Endothelial cell of umbilical vein (primary cell): ENCODE results near the gene EIF2AK3. TPM values are rescaled to one million over a fixed set of nuclear protein-coding genes. Genes with fewer than 3 reads are reported as not detected.
A peak's percentile ranks its signal among the peaks of the same experiment; 100 is the strongest.

ENCODE experiments used
- BruUV-seq: library from RNA; stranded (reverse); fragments of 400-500 nt; replicated peaks from 2 replicates; lab custom pipeline; 2021; lab: Mats Ljungman, UMichigan
- CTCF ChIA-PET: fragments of 300-600, 350-600 bp; sonication (Branson Sonifier 250); formaldehyde crosslinking; loops from one replicate; lab custom pipeline; 2021; ENCODE audit warnings: antibody characterized with exemption, inconsistent platforms; lab: Charles Lee
- POLR2A ChIA-PET: fragments of 300-600, 350-600 bp; sonication (Branson Sonifier 250); formaldehyde crosslinking; loops from one replicate; lab custom pipeline; 2021; ENCODE audit warnings: antibody characterized with exemption, inconsistent platforms; lab: Charles Lee
- DNase-seq: peaks from one replicate; pipeline ENCODE4 v3.0.0-alpha.2; 2011; ENCODE audit warnings: low read depth, low spot score
- FAIRE-seq: peaks from 2 replicates; lab custom pipeline; 2011; peaks lifted over from hg19 to GRCh38; lab: Jason Lieb, UNC
- H2AFZ ChIP-seq: 2 replicates; pipeline ENCODE4 v1.6.0; 2012; ENCODE audit warnings: low read depth, low read length, control low read depth, inconsistent platforms
- H3K27ac ChIP-seq: 2 replicates; pipeline ENCODE4 v1.5.1; 2011; ENCODE audit warnings: low read depth, mild to moderate bottlenecking, control low read depth, low read length, moderate library complexity; ENCODE audit not compliant: insufficient read depth
- H3K27me3 ChIP-seq, 2 experiments: 2 replicates each; pipeline versions ENCODE4 v1.6.0 to v1.6.1; 2011; ENCODE audit warnings: low read length in 2 of 2, mixed read lengths in 1 of 2; ENCODE audit not compliant: control insufficient read depth in 2 of 2, insufficient read depth in 2 of 2
- H3K36me3 ChIP-seq, 2 experiments: 2 replicates in 1 of 2; 3 replicates in 1 of 2; pipeline ENCODE4 v1.5.1; 2011; ENCODE audit warnings: low read length in 2 of 2, mild to moderate bottlenecking in 1 of 2, moderate library complexity in 1 of 2; ENCODE audit not compliant: control insufficient read depth in 2 of 2, insufficient read depth in 2 of 2; ENCODE audit errors: extremely low read depth in 1 of 2
- H3K4me1 ChIP-seq: 3 replicates; pipeline ENCODE4 v1.5.1; 2011; ENCODE audit warnings: mild to moderate bottlenecking, low read length; ENCODE audit not compliant: control insufficient read depth, insufficient read depth; ENCODE audit errors: extremely low read depth
- H3K4me2 ChIP-seq: 2 replicates; pipeline ENCODE4 v1.6.1; 2011; ENCODE audit warnings: low read length, control low read depth, mixed read lengths; ENCODE audit not compliant: insufficient read depth
- H3K4me3 ChIP-seq, 3 experiments: fragments of 200-600 bp in 1 of 3; sonication (generic), shearing (Covaris generic) in 1 of 3; replicated peaks in 1 of 3; 2 replicates each; pipeline ENCODE4 v1.5.1; 2011 to 2016; ENCODE audit warnings: control low read depth in 3 of 3, low read length in 3 of 3, mild to moderate bottlenecking in 2 of 3, inconsistent platforms in 1 of 3, low read depth in 1 of 3, moderate library complexity in 1 of 3; ENCODE audit not compliant: insufficient read depth in 1 of 3
- H3K79me2 ChIP-seq: 2 replicates; pipeline ENCODE4 v1.6.0; 2012; ENCODE audit warnings: low read length, inconsistent platforms; ENCODE audit not compliant: control insufficient read depth, insufficient read depth
- H3K9ac ChIP-seq: replicated peaks from 2 replicates; pipeline ENCODE3; 2011; ENCODE audit warnings: low read length, control low read depth; ENCODE audit not compliant: insufficient read depth; ENCODE audit errors: extremely low read depth
- H3K9me1 ChIP-seq: replicated peaks from 3 replicates; pipeline ENCODE4 v1.6.0; 2011; ENCODE audit warnings: mild to moderate bottlenecking, low read length; ENCODE audit not compliant: control insufficient read depth, insufficient read depth; ENCODE audit errors: extremely low read depth
- H3K9me3 ChIP-seq: replicated peaks from 2 replicates; pipeline ENCODE4 v1.5.1; 2012; ENCODE audit warnings: low read length, inconsistent platforms; ENCODE audit not compliant: control insufficient read depth, insufficient read depth
- H4K20me1 ChIP-seq: replicated peaks from 2 replicates; pipeline ENCODE3; 2011; ENCODE audit warnings: mild to moderate bottlenecking, low read length; ENCODE audit not compliant: control insufficient read depth, insufficient read depth; ENCODE audit errors: extremely low read depth
- FOS ChIP-seq: IDR thresholded peaks from 2 replicates; pipeline ENCODE4 v1.6.1; 2011; ENCODE audit warnings: mild to moderate bottlenecking, low read length, moderate library complexity, borderline replicate concordance; ENCODE audit not compliant: insufficient read depth
- GATA2 ChIP-seq: IDR thresholded peaks from 2 replicates; pipeline ENCODE4 v1.7.0; 2011; ENCODE audit warnings: low read depth, mild to moderate bottlenecking, moderate library complexity, mixed read lengths, low read length; ENCODE audit not compliant: insufficient read length, insufficient read depth
- MAX ChIP-seq: IDR thresholded peaks from 2 replicates; pipeline ENCODE4 v1.6.1; 2011; ENCODE audit not compliant: insufficient read depth, insufficient read length
- POLR2A ChIP-seq: IDR thresholded peaks from 2 replicates; pipeline ENCODE4 v1.6.1; 2012; ENCODE audit warnings: low read depth, mild to moderate bottlenecking, control low read depth, low read length
- POLR2AphosphoS5 ChIP-seq: IDR thresholded peaks from 2 replicates; pipeline ENCODE4 v1.6.1; 2012; ENCODE audit warnings: low read depth, mild to moderate bottlenecking, control low read depth, low read length, moderate library complexity; ENCODE audit not compliant: insufficient read depth
- dilution Hi-C: fragments of 300-500 bp; cut with MboI; formaldehyde crosslinking; loops from one replicate; pipeline ENCODE4 v1.15.0; 2019; ENCODE audit warnings: low sequenced_read_pairs; ENCODE audit not compliant: extremely low pct_ligation_motif_present
- intact Hi-C: fragments of 100-400 bp; cut with micrococcal nuclease; formaldehyde crosslinking; loops from one replicate; pipeline ENCODE4 v1.10.0; 2022
- polyA plus RNA-seq, 4 experiments: library from polyadenylated mRNA; depleted of rRNA in 3 of 4; stranded (reverse) in 3 of 4; unstranded in 1 of 4; fragments of >200 nt; gene quantifications; 2 replicates each; pipeline versions ENCODE4 v1.2.1 to v1.2.3, GENCODE V29; 2011 to 2012; ENCODE audit warnings: missing spikeins in 1 of 4
- total RNA-seq: library from RNA; stranded (reverse); gene quantifications from 2 replicates; pipeline ENCODE4 v1.2.3, GENCODE V29; 2021

Gene EIF2AK3
- total and polyA plus RNA-seq, 2 donors (not counting 3 experiments of a cell fraction or from before 2014, with no cell fraction given) = 5.3 to 17.3 TPM

GRCh38 chr2:88627856-88628570, 749 bp upstream of the EIF2AK3 start:
- no peak for FAIRE-seq
- TSS peak; percentile 72 for BruUV-seq
- Histone ChIP-seq H3K36me3 (no peaks in the 10 kb centered on the region), H3K79me2 (peaks cover 26% of the 10 kb centered on the region), H3K4me3 (peak overlapping the region in 2 of 3 experiments; percentile 61 to 74), H3K9ac (peak overlapping the region; percentile 94), H3K27me3 (peaks cover 2 to 5% of the 10 kb centered on the region in 2 experiments), H4K20me1 (peaks cover 3% of the 10 kb centered on the region), H3K9me3 (no peaks in the 10 kb centered on the region), H3K4me2 (peak overlapping the region; percentile 88), H2AFZ (peak overlapping the region; percentile 61), H3K27ac (peak overlapping the region; percentile 95), H3K4me1 (peaks cover 24% of the 10 kb centered on the region), H3K9me1 (no peaks in the 10 kb centered on the region)
- POLR2A ChIA-PET = interaction anchor here (1.0 to 2.6 kb wide), 5 partner anchors 21 to 42 kb away, joined by 3 to 15 read pairs (median 4); no protein-coding TSS in a partner anchor
- no peak for DNase-seq
- CTCF ChIA-PET = interaction anchor here (0.6 to 3.5 kb wide), 7 partner anchors 14 to 45 kb away, joined by 3 to 15 read pairs (median 9); no protein-coding TSS in a partner anchor
- dilution Hi-C loops = no loop called here
- intact Hi-C loops = loop anchor here (1.0 to 5.0 kb wide), 5 partner anchors 28 to 63 kb away; partner anchors contain the start of gene RPIA
- TF ChIP-seq GATA2 (peak; percentile 56), MAX (peak; percentile 9), POLR2AphosphoS5 (peak; percentile 73), POLR2A (peak; percentile 76), FOS (no peak)
